ENCODE measurements around the gene FGD4. TPM values are rescaled to one million over a fixed set of nuclear protein-coding genes. Genes with fewer than 3 reads are reported as not detected.

Gene FGD4
- total RNA-seq, 3 donors from 2014 or later: 50.5 to 57.8 (median 56.3) TPM

- DNase-seq (ENCODE audit: low spot score in 2 of 2): no peak
- H3K27me3 ChIP-seq: no peaks in the 10 kb centered on the region
- no peaks in the 10 kb centered on the region for H3K36me3 ChIP-seq
- no peaks in the 10 kb centered on the region for H3K4me1 ChIP-seq
- no peaks in the 10 kb centered on the region for H3K9me3 ChIP-seq
- TF ChIP-seq CTCF (IDR thresholded peaks at IDR 0.05) (no peak), POLR2A (IDR thresholded peaks at IDR 0.05) (no peak), POLR2AphosphoS5 (IDR thresholded peaks at IDR 0.05) (no peak)
- intact Hi-C loops (cut with DNase I; ENCODE audit: low total_unique reads): no loop called here
- no peak overlapping the region for H3K27ac ChIP-seq
- no peak overlapping the region for H3K4me3 ChIP-seq
Observed at GRCh38 chr12:32451816-32452215, 52.5 kb downstream of the FGD4 start.

GRCh38 chr12:32454075-32454474 is 54.7 kb downstream of the FGD4 start:
- intact Hi-C loops (cut with DNase I; ENCODE audit: low total_unique reads): no loop called here
- TF ChIP-seq POLR2A (IDR thresholded peaks at IDR 0.05): no peak
- no peak for TF ChIP-seq POLR2AphosphoS5 (IDR thresholded peaks at IDR 0.05)
- H3K27me3 ChIP-seq: no peaks in the 10 kb centered on the region
- DNase-seq (ENCODE audit: low spot score in 2 of 2): no peak
- H3K4me1 ChIP-seq: no peaks in the 10 kb centered on the region
- H3K9me3 ChIP-seq: no peaks in the 10 kb centered on the region
- no peaks in the 10 kb centered on the region for H3K36me3 ChIP-seq
- no peak overlapping the region for H3K4me3 ChIP-seq
- no peak overlapping the region for H3K27ac ChIP-seq

- no peaks in the 10 kb centered on the region for H3K27me3 ChIP-seq
- no peak for DNase-seq (ENCODE audit: low spot score in 2 of 2)
- H3K4me3 ChIP-seq: no peak overlapping the region
- TF ChIP-seq POLR2A (IDR thresholded peaks at IDR 0.05) (no peak), POLR2AphosphoS5 (IDR thresholded peaks at IDR 0.05) (no peak), CTCF (IDR thresholded peaks at IDR 0.05) (no peak)
- H3K36me3 ChIP-seq: no peaks in the 10 kb centered on the region
- intact Hi-C loops (cut with DNase I; ENCODE audit: low total_unique reads): no loop called here
- no peak overlapping the region for H3K27ac ChIP-seq
- H3K9me3 ChIP-seq: no peaks in the 10 kb centered on the region
- no peaks in the 10 kb centered on the region for H3K4me1 ChIP-seq
Observed at GRCh38 chr12:32454866-32455265, 55.5 kb downstream of the FGD4 start.

- peak overlapping the region; percentile 5 to 52 (median 31) for H3K4me3 ChIP-seq
- no peaks in the 10 kb centered on the region for H3K27me3 ChIP-seq
- intact Hi-C loops (cut with DNase I; ENCODE audit: low total_unique reads): no loop called here
- H3K9me3 ChIP-seq: no peaks in the 10 kb centered on the region
- no peak for DNase-seq (ENCODE audit: low spot score in 2 of 2)
- H3K27ac ChIP-seq: peak overlapping the region in 1 of 2 donors; percentile 40
- TF ChIP-seq POLR2A (IDR thresholded peaks at IDR 0.05) (no peak), CTCF (IDR thresholded peaks at IDR 0.05) (peak; percentile 32 to 72 (median 67)), POLR2AphosphoS5 (IDR thresholded peaks at IDR 0.05) (no peak)
- H3K36me3 ChIP-seq: no peaks in the 10 kb centered on the region
- H3K4me1 ChIP-seq: no peaks in the 10 kb centered on the region
Observed at GRCh38 chr12:32455607-32456071, 56.3 kb downstream of the FGD4 start.

- Histone ChIP-seq H3K36me3 (no peaks in the 10 kb centered on the region), H3K27ac (no peak overlapping the region), H3K9me3 (no peaks in the 10 kb centered on the region), H3K4me3 (no peak overlapping the region), H3K27me3 (no peaks in the 10 kb centered on the region), H3K4me1 (no peaks in the 10 kb centered on the region)
- no peak for TF ChIP-seq POLR2A (IDR thresholded peaks at IDR 0.05)
- no peak for TF ChIP-seq POLR2AphosphoS5 (IDR thresholded peaks at IDR 0.05)
- no peak for DNase-seq (ENCODE audit: low spot score in 2 of 2)
- intact Hi-C loops (cut with DNase I; ENCODE audit: low total_unique reads): no loop called here
Observed at GRCh38 chr12:32457251-32458025, 58.1 kb downstream of the FGD4 start.

GRCh38 chr12:32460638-32461037 is 61.3 kb downstream of the FGD4 start:
- DNase-seq (ENCODE audit: low spot score in 2 of 2): no peak
- intact Hi-C loops (cut with DNase I; ENCODE audit: low total_unique reads): no loop called here
- no peak overlapping the region for H3K27ac ChIP-seq
- no peak overlapping the region for H3K4me3 ChIP-seq
- H3K9me3 ChIP-seq: no peaks in the 10 kb centered on the region
- H3K4me1 ChIP-seq: no peaks in the 10 kb centered on the region
- TF ChIP-seq POLR2AphosphoS5 (IDR thresholded peaks at IDR 0.05): no peak
- TF ChIP-seq CTCF (IDR thresholded peaks at IDR 0.05): no peak
- no peak for TF ChIP-seq POLR2A (IDR thresholded peaks at IDR 0.05)
- H3K36me3 ChIP-seq: no peaks in the 10 kb centered on the region
- no peaks in the 10 kb centered on the region for H3K27me3 ChIP-seq
